ENCODE data around the gene ZBTB9. TPM values are rescaled to one million over a fixed set of nuclear protein-coding genes. Genes with fewer than 3 reads are reported as not detected.

The ZBTB9 gene
- total and polyA plus RNA-seq, 2 experiments from 2014 or later, result 5.0 to 5.1 TPM

DNA sequence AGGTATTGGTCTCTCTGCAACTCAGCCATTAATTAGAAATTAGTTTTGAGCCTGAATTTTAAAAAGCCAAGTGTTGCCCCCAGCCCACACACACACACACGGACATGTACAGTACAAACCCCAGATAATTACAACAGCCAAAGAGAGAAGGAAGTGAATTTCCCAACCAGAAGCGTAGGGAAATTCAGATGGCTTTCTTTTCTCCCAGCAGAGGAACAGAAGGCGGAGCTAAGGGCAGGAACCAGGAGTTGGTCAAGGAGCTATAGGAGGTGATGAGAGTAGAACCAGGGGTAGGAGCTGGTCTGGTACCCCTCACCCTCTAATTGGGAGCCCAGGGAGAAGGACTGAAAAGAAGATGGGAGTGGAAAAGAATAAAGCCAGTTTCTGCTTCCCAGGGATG lies 3.9 kb upstream of the ZBTB9 start:
- Histone ChIP-seq H3K4me2 (no peak overlapping the region), H3K9me3 (ENCODE audit: low read depth) (no peaks in the 10 kb centered on the region), H3K9me2 (replicated peaks; ENCODE audit: insufficient read depth) (no peaks in the 10 kb centered on the region), H3K27me3 (no peaks in the 10 kb centered on the region), H3K27ac (no peak overlapping the region), H3K79me2 (peaks cover 12% of the 10 kb centered on the region), H3K36me3 (replicated peaks; ENCODE audit: insufficient read depth, low read depth) (no peaks in the 10 kb centered on the region), H4K20me1 (ENCODE audit: insufficient read depth, poor library complexity, severe bottlenecking) (no peaks in the 10 kb centered on the region), H2AFZ (no peak overlapping the region), H3K4me3 (no peak overlapping the region), H3K4me1 (ENCODE audit: insufficient read depth) (no peaks in the 10 kb centered on the region)
- TF ChIP-seq EZH2phosphoT487 (IDR thresholded peaks at IDR 0.05; ENCODE audit: low read depth, severe bottlenecking, unreplicated experiment), result no peak
- no peak for TF ChIP-seq EZH2 (IDR thresholded peaks at IDR 0.05; ENCODE audit: borderline replicate concordance)
- TF ChIP-seq, protein P1, sequence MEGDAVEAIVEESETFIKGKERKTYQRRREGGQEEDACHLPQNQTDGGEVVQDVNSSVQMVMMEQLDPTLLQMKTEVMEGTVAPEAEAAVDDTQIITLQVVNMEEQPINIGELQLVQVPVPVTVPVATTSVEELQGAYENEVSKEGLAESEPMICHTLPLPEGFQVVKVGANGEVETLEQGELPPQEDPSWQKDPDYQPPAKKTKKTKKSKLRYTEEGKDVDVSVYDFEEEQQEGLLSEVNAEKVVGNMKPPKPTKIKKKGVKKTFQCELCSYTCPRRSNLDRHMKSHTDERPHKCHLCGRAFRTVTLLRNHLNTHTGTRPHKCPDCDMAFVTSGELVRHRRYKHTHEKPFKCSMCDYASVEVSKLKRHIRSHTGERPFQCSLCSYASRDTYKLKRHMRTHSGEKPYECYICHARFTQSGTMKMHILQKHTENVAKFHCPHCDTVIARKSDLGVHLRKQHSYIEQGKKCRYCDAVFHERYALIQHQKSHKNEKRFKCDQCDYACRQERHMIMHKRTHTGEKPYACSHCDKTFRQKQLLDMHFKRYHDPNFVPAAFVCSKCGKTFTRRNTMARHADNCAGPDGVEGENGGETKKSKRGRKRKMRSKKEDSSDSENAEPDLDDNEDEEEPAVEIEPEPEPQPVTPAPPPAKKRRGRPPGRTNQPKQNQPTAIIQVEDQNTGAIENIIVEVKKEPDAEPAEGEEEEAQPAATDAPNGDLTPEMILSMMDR (IDR thresholded peaks at IDR 0.05; ENCODE audit: poor library complexity), result no peak
- WGBS (ENCODE audit: low lambda C conversion rate, missing lambda C conversion rate), result 96% methylated on average over 3 of the region's 3 CpGs
- DNase-seq (ENCODE audit: low spot score), result no peak

DNA sequence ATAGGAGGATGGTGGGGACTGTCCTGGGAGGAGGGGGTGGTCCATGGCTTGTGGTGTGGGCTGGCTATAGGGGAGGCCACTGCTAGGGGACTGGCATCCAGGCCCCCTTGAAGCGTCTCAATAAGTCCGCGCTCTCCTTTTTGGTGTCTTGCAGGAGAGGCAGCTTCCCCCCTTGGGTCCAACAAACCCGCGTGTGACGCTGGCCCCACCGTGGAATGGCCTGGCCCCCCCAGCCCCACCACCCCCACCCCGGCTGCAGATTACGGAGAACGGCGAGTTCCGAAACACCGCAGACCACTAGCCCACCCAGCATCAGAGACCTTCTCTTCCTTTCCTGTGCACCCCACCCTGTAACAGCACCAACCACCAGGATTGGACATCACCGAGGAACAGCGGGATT lies 2.8 kb upstream of the ZBTB9 start:
- Histone ChIP-seq H3K9me3 (ENCODE audit: low read depth) (no peaks in the 10 kb centered on the region), H3K27ac (no peak overlapping the region), H3K27me3 (no peaks in the 10 kb centered on the region), H3K79me2 (peaks cover 21% of the 10 kb centered on the region), H4K20me1 (ENCODE audit: insufficient read depth, poor library complexity, severe bottlenecking) (no peaks in the 10 kb centered on the region), H3K36me3 (replicated peaks; ENCODE audit: insufficient read depth, low read depth) (no peaks in the 10 kb centered on the region), H3K4me1 (ENCODE audit: insufficient read depth) (no peaks in the 10 kb centered on the region), H3K4me3 (no peak overlapping the region), H2AFZ (no peak overlapping the region), H3K4me2 (no peak overlapping the region), H3K9me2 (replicated peaks; ENCODE audit: insufficient read depth) (no peaks in the 10 kb centered on the region)
- over 99% methylated on average over 7 of the region's 15 CpGs for WGBS (ENCODE audit: low lambda C conversion rate, missing lambda C conversion rate)
- TF ChIP-seq EZH2phosphoT487 (IDR thresholded peaks at IDR 0.05; ENCODE audit: low read depth, severe bottlenecking, unreplicated experiment) (no peak), EZH2 (IDR thresholded peaks at IDR 0.05; ENCODE audit: borderline replicate concordance) (no peak)
- TF ChIP-seq, protein P1 (IDR thresholded peaks at IDR 0.05; ENCODE audit: poor library complexity), result no peak
- DNase-seq (ENCODE audit: low spot score), result no peak

DNA sequence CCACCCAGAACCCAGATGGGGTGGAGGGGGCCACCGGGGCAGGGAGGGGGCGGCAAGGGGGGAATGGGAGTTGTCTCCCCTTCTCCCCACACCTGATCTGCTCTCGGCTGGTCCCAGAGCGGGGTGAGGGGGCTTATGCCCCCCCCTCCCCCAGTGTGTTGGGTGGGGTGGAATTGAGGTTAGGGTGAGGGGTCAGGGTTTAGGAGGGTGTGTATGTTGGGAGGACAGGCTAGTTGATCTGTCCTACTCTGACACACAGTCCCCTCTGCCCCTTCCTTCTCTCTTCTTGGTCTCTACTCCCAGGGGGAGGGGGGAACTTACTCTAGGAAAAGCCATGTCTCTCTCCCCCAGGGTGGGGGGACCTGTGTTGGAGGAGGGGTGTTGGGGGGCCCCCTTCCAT lies 1.9 kb upstream of the ZBTB9 start:
- no CpG with 5 or more reads among the region's 4 CpGs for WGBS (ENCODE audit: low lambda C conversion rate, missing lambda C conversion rate)
- H3K36me3 ChIP-seq (replicated peaks; ENCODE audit: insufficient read depth, low read depth), result no peaks in the 10 kb centered on the region
- no peaks in the 10 kb centered on the region for H3K9me2 ChIP-seq (replicated peaks; ENCODE audit: insufficient read depth)
- H2AFZ ChIP-seq, result no peak overlapping the region
- TF ChIP-seq EZH2phosphoT487 (IDR thresholded peaks at IDR 0.05; ENCODE audit: low read depth, severe bottlenecking, unreplicated experiment) (no peak), EZH2 (IDR thresholded peaks at IDR 0.05; ENCODE audit: borderline replicate concordance) (no peak)
- TF ChIP-seq, protein P1 (IDR thresholded peaks at IDR 0.05; ENCODE audit: poor library complexity), result no peak
- peaks cover 21% of the 10 kb centered on the region for H3K79me2 ChIP-seq
- H3K4me3 ChIP-seq, result no peak overlapping the region
- H3K27ac ChIP-seq, result no peak overlapping the region
- no peak for DNase-seq (ENCODE audit: low spot score)
- no peak overlapping the region for H3K4me2 ChIP-seq
- H4K20me1 ChIP-seq (ENCODE audit: insufficient read depth, poor library complexity, severe bottlenecking), result no peaks in the 10 kb centered on the region
- no peaks in the 10 kb centered on the region for H3K27me3 ChIP-seq
- H3K9me3 ChIP-seq (ENCODE audit: low read depth), result no peaks in the 10 kb centered on the region
- H3K4me1 ChIP-seq (ENCODE audit: insufficient read depth), result no peaks in the 10 kb centered on the region
